GM19463 (cell line): ENCODE results near the gene COL21A1.

Source experiments
- ATAC-seq: cut with Tn5 transposase; IDR thresholded peaks from one replicate; pipeline ENCODE4 v1.9.1; 2021; ENCODE audit warnings: mild to moderate bottlenecking, moderate library complexity; ENCODE audit not compliant: unreplicated experiment

Gene COL21A1

GRCh38 chr6:56193846-56194245, 53.5 kb downstream of the COL21A1 start:
- ATAC-seq = no peak

DNA sequence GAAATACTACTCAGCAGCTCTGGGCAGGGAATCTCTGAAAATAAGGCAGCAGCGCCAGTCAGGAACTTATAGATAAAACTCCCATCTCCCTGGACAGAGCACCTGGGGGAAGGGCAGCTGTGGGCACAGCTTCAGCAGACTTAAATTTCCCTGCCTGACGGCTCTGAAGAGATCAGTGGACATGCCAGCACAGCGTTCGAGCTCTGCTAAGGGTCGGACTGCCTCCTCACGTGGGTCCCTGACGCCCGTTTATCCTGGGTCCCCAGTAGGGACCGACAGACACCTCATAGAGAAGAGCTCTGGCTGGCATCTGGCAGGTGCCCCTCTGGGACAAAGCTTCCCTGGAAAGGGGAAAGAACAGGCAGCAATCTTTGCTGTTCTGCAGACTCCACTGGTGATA, 59.0 kb downstream of the COL21A1 start:
- no peak for ATAC-seq

DNA sequence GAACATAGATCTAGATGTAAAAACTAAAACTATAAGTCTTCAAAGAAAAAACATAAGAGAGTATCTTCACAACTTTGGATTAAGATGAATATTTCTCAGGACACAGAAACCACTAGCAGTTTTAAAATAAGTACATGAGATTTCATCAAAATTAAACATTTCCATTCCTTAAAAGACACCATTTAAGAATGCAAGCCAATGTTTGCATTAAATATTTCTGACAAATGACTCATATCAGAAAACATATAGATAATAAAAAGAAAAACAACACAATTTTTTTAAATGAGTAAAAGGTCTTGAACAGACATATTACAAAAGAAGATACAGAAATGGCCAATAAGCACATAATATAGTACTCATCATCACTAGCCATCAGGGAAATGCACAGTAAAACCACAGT, 59.7 kb downstream of the COL21A1 start:
- no peak for ATAC-seq

GRCh38 chr6:56176741-56177140, 70.6 kb downstream of the COL21A1 start:
- no peak for ATAC-seq

- no peak for ATAC-seq
Measured at GRCh38 chr6:56173228-56173627, 74.2 kb downstream of the COL21A1 start.

- no peak for ATAC-seq
Measured at GRCh38 chr6:56172144-56172543, 75.2 kb downstream of the COL21A1 start.

- no peak for ATAC-seq
Measured at GRCh38 chr6:56169366-56169765, 78.0 kb downstream of the COL21A1 start.

DNA sequence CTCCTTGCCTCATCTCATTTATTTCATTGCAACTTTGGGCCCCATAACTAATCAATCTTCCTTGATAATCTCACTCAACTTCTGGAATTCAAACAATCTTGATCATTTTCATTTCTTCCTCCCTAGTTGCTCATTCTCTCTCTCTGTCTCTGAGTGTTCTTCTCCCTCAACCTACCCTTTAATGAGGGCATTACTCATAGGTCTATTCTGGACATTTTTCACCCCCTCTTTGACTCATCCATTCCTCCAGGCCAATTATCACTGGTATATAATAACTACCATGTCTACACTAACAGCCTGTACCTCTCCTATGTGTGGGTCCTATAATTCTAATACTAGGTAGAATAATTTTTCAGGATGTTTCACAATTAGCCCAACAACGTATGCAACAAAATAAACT, 78.8 kb downstream of the COL21A1 start:
- ATAC-seq = no peak

- no peak for ATAC-seq
Measured at GRCh38 chr6:56162081-56162480, 85.3 kb downstream of the COL21A1 start.

GRCh38 chr6:56160489-56160888, 86.9 kb downstream of the COL21A1 start:
- no peak for ATAC-seq

DNA sequence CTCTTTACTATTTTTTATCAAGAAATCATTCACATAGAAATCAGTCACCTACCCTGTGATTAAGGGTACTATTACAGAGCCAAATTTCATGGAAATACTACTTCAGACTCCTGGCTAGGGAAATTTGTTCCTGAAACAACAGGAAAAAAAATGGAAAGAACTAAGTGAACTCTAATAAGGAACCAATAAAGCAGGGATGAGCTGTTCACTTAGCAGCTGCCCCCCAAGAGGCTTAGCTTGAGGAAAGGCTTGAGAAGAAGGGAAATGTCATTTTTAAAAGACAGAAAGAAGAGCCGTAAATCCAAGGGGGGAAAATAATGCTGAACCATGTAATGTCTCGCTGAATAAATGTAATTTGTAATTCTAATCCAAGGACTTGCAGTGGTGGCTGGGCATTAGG, 88.8 kb downstream of the COL21A1 start:
- ATAC-seq = no peak

- ATAC-seq = no peak
Measured at GRCh38 chr6:56156643-56157042, 90.7 kb downstream of the COL21A1 start.

DNA sequence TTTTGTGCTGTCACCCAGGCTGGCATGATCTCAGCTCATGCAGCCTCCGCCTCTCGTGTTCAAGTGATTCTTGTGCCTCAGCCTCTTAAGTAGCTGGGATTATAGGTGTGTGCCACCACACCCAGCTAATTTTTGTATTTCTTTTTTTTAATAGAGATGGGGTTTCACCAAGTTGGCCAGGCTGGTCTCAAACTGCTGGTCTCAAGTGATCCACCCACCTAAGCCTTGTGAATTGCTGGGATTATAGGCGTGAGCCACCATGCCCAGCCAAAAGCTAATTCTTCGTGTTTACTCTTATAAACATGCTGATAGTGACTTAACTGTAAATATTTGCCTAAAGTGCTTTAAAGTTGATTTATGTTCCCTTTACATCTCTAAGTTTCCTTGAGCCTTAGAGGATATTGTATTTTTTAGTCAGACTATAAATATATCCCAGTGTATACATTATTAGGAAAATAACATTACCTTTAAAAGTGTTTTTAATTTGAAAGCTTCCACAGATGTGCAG, 91.7 kb downstream of the COL21A1 start:
- ATAC-seq = no peak

DNA sequence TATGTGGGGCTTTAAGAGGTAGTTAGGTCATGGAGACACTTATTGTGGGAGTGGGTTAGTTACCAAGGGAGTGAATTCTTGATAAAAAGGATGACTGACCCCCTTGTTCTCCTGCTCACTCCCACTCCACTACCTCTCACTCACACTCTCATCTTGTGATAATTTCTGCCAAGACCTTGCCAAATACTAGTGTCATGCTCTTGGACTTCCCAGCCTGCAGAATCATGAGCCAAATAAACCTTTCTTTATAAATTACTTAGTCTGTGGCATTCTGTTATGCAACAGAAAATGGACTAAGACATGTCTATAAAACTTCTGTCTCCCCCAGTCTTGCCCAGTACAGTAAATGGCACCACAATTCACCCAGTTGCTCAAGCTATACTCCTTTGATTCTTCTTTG, 93.3 kb downstream of the COL21A1 start:
- no peak for ATAC-seq

DNA sequence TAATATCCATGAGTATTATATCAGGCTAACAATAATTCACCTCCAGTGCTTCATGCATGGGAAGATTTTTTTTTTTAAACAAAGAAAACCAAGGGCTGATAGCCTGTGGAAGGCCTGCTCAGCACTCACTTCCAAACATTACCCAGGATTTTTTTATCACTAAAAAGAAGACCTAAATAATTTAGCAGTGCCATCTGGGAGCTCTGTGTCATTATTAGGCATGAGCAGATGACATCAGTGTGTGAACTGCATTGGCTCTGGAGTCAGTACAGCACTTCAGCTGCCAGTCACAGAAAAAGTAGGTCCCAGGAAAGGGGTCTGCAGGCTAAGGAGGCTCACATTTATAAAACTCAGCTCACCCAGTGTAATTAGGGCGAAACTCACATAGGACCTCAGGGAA, 94.8 kb downstream of the COL21A1 start:
- ATAC-seq = no peak

- no peak for ATAC-seq
Measured at GRCh38 chr6:56151609-56152224, 95.7 kb downstream of the COL21A1 start.

DNA sequence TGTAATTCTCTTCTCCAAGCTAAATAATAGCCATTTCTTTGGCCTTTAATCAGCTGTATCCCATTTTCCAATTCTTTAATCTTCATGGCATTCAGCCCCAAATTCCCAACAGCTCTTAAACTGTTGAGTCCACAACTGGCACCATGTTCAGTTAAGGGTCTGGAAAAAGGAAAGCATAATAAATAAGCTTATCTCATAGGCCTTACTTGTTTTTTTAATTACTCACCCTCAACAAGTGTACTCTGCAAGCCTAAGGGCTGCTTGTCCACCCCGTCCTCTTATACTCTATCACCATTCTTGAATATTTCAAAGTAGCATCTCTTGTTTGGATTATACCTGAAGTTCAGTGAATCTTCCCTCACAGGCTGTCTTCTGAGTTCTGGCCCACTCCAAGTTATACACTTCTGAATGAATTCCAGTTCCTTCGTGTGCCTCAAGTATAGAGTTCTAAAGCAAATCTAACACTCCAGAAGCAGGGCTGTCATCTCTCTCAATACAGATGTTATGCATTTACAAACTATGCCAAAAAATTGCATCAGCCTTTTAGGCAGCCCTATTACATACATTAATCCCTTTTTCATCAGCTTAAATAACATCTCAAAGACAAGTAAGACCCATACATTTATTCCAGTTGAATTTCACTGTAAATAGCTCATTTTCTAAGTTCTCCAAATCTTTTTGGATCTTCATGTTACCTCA, 98.7 kb downstream of the COL21A1 start:
- no peak for ATAC-seq

- ATAC-seq = no peak
Measured at GRCh38 chr6:56147766-56148165, 99.6 kb downstream of the COL21A1 start.

DNA sequence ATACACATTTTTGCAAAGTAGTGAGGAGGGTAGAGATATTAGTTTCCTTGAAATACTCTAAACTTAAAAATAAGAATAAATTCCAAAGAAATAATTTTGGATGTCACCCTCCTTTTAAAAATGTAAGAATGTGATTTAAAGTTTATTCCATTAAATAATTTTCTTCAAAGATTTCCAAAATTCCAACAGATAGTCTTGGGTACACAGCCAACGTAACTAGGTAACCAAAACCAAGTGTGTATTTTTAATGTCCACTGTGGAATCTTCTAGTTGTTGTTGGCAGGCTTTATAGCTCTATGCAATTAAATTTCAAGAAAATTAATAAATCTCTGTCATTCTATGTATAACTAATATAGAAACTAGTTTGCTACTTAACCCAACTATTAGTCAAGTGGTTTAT, 101.3 kb downstream of the COL21A1 start:
- ATAC-seq = no peak

DNA sequence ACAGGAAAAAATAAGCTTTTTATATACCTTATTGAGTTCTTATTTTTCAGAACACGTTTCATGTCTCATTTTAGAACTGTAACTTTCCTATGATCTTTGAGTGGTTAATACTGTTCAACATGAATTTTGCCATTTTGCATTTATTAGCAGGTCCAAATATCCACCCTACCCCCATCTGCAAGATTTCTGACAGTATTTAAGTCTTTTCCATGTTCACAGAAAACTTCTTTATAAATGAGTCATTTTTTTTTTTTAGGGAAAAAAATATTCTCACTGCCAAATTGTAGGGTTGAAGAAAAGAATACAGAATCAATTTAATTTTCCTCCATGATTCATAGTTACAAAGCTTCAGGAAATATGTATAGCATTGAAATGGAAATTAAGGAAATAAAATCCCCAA, 101.8 kb downstream of the COL21A1 start:
- no peak for ATAC-seq

- ATAC-seq = no peak
Measured at GRCh38 chr6:56144538-56145324, 102.6 kb downstream of the COL21A1 start.

- ATAC-seq = no peak
Measured at GRCh38 chr6:56143796-56144195, 103.6 kb downstream of the COL21A1 start.
